Measurements from ENCODE around the gene ABCC2.

The ABCC2 gene

DNA sequence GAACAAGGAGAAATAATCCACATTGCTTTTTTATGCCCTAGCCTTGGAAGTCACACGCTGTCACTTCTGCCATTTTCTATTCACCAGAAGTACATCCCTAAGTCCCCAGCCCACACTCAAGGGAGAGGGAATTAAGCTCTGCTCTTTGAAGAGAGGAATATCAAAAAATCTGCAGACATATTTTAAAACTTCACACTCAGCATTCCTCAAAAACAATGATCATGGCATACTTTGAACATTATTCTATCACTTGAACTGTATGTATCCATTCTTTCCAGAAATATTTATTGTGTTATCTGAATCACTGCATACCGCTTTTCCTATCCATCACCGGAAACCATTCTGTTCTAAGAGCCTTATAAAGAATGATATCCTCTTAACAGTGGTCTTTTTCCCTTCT is 9.4 kb downstream of the ABCC2 start:
- Histone ChIP-seq H3K27me3 (replicated peaks in 2 of 5; ENCODE audit: control insufficient read depth in 4 of 5, insufficient read depth in 5 of 5, low read length in 4 of 5) (no peaks in the 10 kb centered on the region), H3K27ac (ENCODE audit: insufficient read depth in 1 of 2, low read depth in 1 of 2, low read length in 2 of 2, poor library complexity in 1 of 2, severe bottlenecking in 2 of 2) (no peak overlapping the region), H3K9me3 (ENCODE audit: control extremely low read depth in 1 of 5, control insufficient read depth in 4 of 5, insufficient read depth in 2 of 5, low read depth in 1 of 5, low read length in 4 of 5) (peaks cover 0 to 2% (median 0%) of the 10 kb centered on the region in 5 experiments), H3K4me3 (ENCODE audit: control insufficient read depth in 1 of 7, extremely low read depth in 1 of 7, insufficient read depth in 4 of 7, low read depth in 2 of 7, low read length in 6 of 7) (no peak overlapping the region), H3K4me1 (ENCODE audit: control extremely low read depth in 1 of 4, control insufficient read depth in 4 of 4, insufficient read depth in 4 of 4, low read length in 3 of 4) (no peaks in the 10 kb centered on the region), H3K36me3 (ENCODE audit: control insufficient read depth in 4 of 4, insufficient read depth in 4 of 4, low read length in 3 of 4) (no peaks in the 10 kb centered on the region)
- no peak for DNase-seq
- ChIA-PET CTCF (interaction anchor here (1.0 to 1.6 kb wide), 2 partner anchors 10 to 54 kb away, joined by 3 to 5 read pairs; partner anchors contain the start of gene ABCC2), POLR2A (no interaction called here)
- 93% methylated on average over 3 of the region's 3 CpGs for WGBS (ENCODE audit: insufficient coverage)

DNA sequence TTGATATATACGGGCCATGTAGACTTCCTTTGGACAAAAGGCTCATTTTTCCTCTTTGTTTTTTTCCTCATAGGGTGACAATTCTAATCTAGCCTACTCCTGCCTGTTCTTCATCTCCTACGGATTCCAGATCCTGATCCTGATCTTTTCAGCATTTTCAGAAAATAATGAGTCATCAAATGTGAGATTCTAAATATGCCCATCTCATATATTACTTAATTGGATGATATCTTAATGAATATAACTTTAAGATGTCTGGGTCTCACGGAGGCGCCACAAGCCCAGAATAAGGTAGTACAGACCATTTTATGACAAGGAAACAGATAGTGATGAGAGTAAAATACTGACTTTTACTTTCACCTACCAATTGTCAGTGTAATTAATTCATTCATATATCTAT is 11.4 kb downstream of the ABCC2 start:
- no peak overlapping the region for H3K27ac ChIP-seq (ENCODE audit: insufficient read depth in 1 of 2, low read depth in 1 of 2, low read length in 2 of 2, poor library complexity in 1 of 2, severe bottlenecking in 2 of 2)
- H3K4me1 ChIP-seq (ENCODE audit: control extremely low read depth in 1 of 4, control insufficient read depth in 4 of 4, insufficient read depth in 4 of 4, low read length in 3 of 4), result no peaks in the 10 kb centered on the region
- 100% methylated on average over 1 of the region's 4 CpGs for WGBS (ENCODE audit: insufficient coverage)
- CTCF ChIA-PET, result no interaction called here
- POLR2A ChIA-PET, result no interaction called here
- no peak for DNase-seq
- no peaks in the 10 kb centered on the region for H3K9me3 ChIP-seq (ENCODE audit: control extremely low read depth in 1 of 5, control insufficient read depth in 4 of 5, insufficient read depth in 2 of 5, low read depth in 1 of 5, low read length in 4 of 5)
- H3K27me3 ChIP-seq (replicated peaks in 2 of 5; ENCODE audit: control insufficient read depth in 4 of 5, insufficient read depth in 5 of 5, low read length in 4 of 5), result no peaks in the 10 kb centered on the region
- H3K4me3 ChIP-seq (ENCODE audit: control insufficient read depth in 1 of 7, extremely low read depth in 1 of 7, insufficient read depth in 4 of 7, low read depth in 2 of 7, low read length in 6 of 7), result no peak overlapping the region
- H3K36me3 ChIP-seq (ENCODE audit: control insufficient read depth in 4 of 4, insufficient read depth in 4 of 4, low read length in 3 of 4), result no peaks in the 10 kb centered on the region

DNA sequence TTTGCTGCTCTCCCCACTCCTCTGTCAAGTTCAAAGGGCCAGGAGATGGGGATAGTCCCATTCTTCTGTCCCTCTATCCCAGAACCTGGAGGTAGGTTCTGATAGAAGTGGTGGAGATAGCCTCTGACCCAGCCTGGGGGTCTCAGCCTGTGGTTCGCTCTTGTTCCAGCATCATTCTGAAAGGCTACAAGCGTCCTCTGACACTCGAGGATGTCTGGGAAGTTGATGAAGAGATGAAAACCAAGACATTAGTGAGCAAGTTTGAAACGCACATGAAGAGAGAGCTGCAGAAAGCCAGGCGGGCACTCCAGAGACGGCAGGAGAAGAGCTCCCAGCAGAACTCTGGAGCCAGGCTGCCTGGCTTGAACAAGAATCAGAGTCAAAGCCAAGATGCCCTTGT is 14.5 kb downstream of the ABCC2 start:
- POLR2A ChIA-PET, result interaction anchor here (0.7 kb wide), 1 partner anchor 32 kb away, joined by 3 read pairs; no protein-coding TSS in a partner anchor
- 97% methylated on average over 6 of the region's 6 CpGs for WGBS (ENCODE audit: insufficient coverage)
- Histone ChIP-seq H3K27me3 (replicated peaks in 2 of 5; ENCODE audit: control insufficient read depth in 4 of 5, insufficient read depth in 5 of 5, low read length in 4 of 5) (no peaks in the 10 kb centered on the region), H3K36me3 (ENCODE audit: control insufficient read depth in 4 of 4, insufficient read depth in 4 of 4, low read length in 3 of 4) (no peaks in the 10 kb centered on the region), H3K4me1 (ENCODE audit: control extremely low read depth in 1 of 4, control insufficient read depth in 4 of 4, insufficient read depth in 4 of 4, low read length in 3 of 4) (no peaks in the 10 kb centered on the region), H3K4me3 (ENCODE audit: control insufficient read depth in 1 of 7, extremely low read depth in 1 of 7, insufficient read depth in 4 of 7, low read depth in 2 of 7, low read length in 6 of 7) (no peak overlapping the region), H3K9me3 (ENCODE audit: control extremely low read depth in 1 of 5, control insufficient read depth in 4 of 5, insufficient read depth in 2 of 5, low read depth in 1 of 5, low read length in 4 of 5) (no peaks in the 10 kb centered on the region), H3K27ac (ENCODE audit: insufficient read depth in 1 of 2, low read depth in 1 of 2, low read length in 2 of 2, poor library complexity in 1 of 2, severe bottlenecking in 2 of 2) (no peak overlapping the region)
- CTCF ChIA-PET, result no interaction called here
- DNase-seq, result no peak

DNA sequence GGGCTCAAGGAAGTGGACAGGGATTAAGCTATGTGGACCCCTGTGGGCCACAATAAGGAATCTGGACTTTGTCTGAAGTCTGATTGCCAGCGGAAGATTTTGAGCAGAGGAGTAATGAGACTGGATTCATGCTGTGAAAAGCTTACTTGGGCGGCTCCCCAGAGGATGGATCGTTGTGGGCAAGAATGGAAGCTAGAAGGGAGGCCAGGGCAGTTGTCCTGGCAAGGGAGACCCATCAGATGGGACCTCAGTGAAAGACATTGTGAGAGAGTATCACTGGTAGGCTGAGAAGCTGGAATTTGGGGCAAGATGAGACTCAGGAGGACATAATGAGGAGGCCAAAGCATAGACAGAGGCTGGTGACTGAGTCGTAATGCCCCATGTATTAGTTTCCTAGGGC is 15.6 kb downstream of the ABCC2 start:
- H3K27ac ChIP-seq (ENCODE audit: insufficient read depth in 1 of 2, low read depth in 1 of 2, low read length in 2 of 2, poor library complexity in 1 of 2, severe bottlenecking in 2 of 2), result no peak overlapping the region
- no peaks in the 10 kb centered on the region for H3K27me3 ChIP-seq (replicated peaks in 2 of 5; ENCODE audit: control insufficient read depth in 4 of 5, insufficient read depth in 5 of 5, low read length in 4 of 5)
- H3K4me1 ChIP-seq (ENCODE audit: control extremely low read depth in 1 of 4, control insufficient read depth in 4 of 4, insufficient read depth in 4 of 4, low read length in 3 of 4), result no peaks in the 10 kb centered on the region
- ChIA-PET CTCF (interaction anchor here (0.8 kb wide), 1 partner anchor 9 kb away, joined by 3 read pairs; no protein-coding TSS in a partner anchor), POLR2A (no interaction called here)
- H3K36me3 ChIP-seq (ENCODE audit: control insufficient read depth in 4 of 4, insufficient read depth in 4 of 4, low read length in 3 of 4), result no peaks in the 10 kb centered on the region
- no peaks in the 10 kb centered on the region for H3K9me3 ChIP-seq (ENCODE audit: control extremely low read depth in 1 of 5, control insufficient read depth in 4 of 5, insufficient read depth in 2 of 5, low read depth in 1 of 5, low read length in 4 of 5)
- 97% methylated on average over 4 of the region's 4 CpGs for WGBS (ENCODE audit: insufficient coverage)
- DNase-seq, result no peak
- no peak overlapping the region for H3K4me3 ChIP-seq (ENCODE audit: control insufficient read depth in 1 of 7, extremely low read depth in 1 of 7, insufficient read depth in 4 of 7, low read depth in 2 of 7, low read length in 6 of 7)

DNA sequence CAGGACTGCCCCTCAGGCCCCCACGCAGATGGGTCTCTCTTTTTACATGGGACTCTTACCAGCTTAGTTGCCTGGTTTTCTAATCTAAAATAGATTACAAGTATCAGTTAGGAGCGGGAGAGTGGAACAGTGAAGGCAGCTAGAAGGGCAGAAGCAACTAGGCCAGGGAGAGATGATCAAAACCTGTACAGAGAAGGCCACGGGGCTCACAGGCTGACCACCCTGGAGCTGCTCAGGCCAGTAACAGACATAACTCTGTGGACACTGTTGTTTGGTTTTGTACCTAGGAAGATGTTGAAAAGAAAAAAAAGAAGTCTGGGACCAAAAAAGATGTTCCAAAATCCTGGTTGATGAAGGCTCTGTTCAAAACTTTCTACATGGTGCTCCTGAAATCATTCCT is 16.5 kb downstream of the ABCC2 start:
- no peak for DNase-seq
- Histone ChIP-seq H3K27ac (ENCODE audit: insufficient read depth in 1 of 2, low read depth in 1 of 2, low read length in 2 of 2, poor library complexity in 1 of 2, severe bottlenecking in 2 of 2) (no peak overlapping the region), H3K27me3 (replicated peaks in 2 of 5; ENCODE audit: control insufficient read depth in 4 of 5, insufficient read depth in 5 of 5, low read length in 4 of 5) (no peaks in the 10 kb centered on the region), H3K4me1 (ENCODE audit: control extremely low read depth in 1 of 4, control insufficient read depth in 4 of 4, insufficient read depth in 4 of 4, low read length in 3 of 4) (no peaks in the 10 kb centered on the region), H3K36me3 (ENCODE audit: control insufficient read depth in 4 of 4, insufficient read depth in 4 of 4, low read length in 3 of 4) (no peaks in the 10 kb centered on the region), H3K9me3 (ENCODE audit: control extremely low read depth in 1 of 5, control insufficient read depth in 4 of 5, insufficient read depth in 2 of 5, low read depth in 1 of 5, low read length in 4 of 5) (no peaks in the 10 kb centered on the region), H3K4me3 (ENCODE audit: control insufficient read depth in 1 of 7, extremely low read depth in 1 of 7, insufficient read depth in 4 of 7, low read depth in 2 of 7, low read length in 6 of 7) (no peak overlapping the region)
- ChIA-PET POLR2A (no interaction called here), CTCF (no interaction called here)
- WGBS (ENCODE audit: insufficient coverage), result 100% methylated on average over 1 of the region's 3 CpGs

DNA sequence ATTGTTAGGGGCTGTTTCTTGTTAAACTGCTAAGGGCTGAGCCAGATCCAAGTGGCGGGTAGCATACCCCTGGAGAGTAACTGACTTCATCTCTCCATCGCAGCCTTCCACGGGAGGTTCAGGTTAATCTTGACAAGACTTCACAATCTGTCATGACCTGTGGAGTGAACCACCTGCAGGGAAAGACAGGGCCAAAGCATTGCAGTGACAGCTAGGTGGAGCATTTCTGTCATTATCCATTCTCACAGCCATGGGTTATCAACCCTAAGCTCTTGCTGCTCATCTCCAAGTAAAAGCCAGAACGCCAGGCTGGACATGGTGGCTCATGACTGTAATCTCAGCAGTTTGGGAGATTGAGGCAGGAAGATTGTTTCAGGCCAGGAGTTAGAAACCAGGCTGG is 17.2 kb downstream of the ABCC2 start:
- no peak overlapping the region for H3K27ac ChIP-seq (ENCODE audit: insufficient read depth in 1 of 2, low read depth in 1 of 2, low read length in 2 of 2, poor library complexity in 1 of 2, severe bottlenecking in 2 of 2)
- H3K4me3 ChIP-seq (ENCODE audit: control insufficient read depth in 1 of 7, extremely low read depth in 1 of 7, insufficient read depth in 4 of 7, low read depth in 2 of 7, low read length in 6 of 7), result no peak overlapping the region
- ChIA-PET POLR2A (no interaction called here), CTCF (no interaction called here)
- H3K27me3 ChIP-seq (replicated peaks in 2 of 5; ENCODE audit: control insufficient read depth in 4 of 5, insufficient read depth in 5 of 5, low read length in 4 of 5), result no peaks in the 10 kb centered on the region
- H3K36me3 ChIP-seq (ENCODE audit: control insufficient read depth in 4 of 4, insufficient read depth in 4 of 4, low read length in 3 of 4), result no peaks in the 10 kb centered on the region
- 96% methylated on average over 4 of the region's 4 CpGs for WGBS (ENCODE audit: insufficient coverage)
- no peaks in the 10 kb centered on the region for H3K9me3 ChIP-seq (ENCODE audit: control extremely low read depth in 1 of 5, control insufficient read depth in 4 of 5, insufficient read depth in 2 of 5, low read depth in 1 of 5, low read length in 4 of 5)
- no peak for DNase-seq
- H3K4me1 ChIP-seq (ENCODE audit: control extremely low read depth in 1 of 4, control insufficient read depth in 4 of 4, insufficient read depth in 4 of 4, low read length in 3 of 4), result no peaks in the 10 kb centered on the region

DNA sequence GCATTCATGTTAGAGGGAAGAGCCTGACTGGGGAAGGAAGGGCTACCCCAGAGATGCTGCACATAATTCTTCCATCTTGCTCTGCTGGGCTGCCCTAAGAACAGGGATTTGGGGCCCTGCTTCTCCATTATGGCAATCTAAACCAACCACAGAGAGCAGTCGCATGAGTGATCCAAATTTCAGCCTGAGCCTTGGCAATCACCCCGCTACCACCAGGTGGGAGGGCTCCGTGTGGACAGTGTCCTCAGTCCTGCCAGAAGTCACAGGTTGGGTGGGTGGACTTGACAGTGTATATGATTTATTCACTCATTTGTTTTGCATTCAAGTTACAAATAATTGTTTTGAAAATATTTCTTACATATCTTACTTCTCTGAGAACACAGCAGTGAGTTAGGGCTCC is 22.0 kb downstream of the ABCC2 start:
- Histone ChIP-seq H3K36me3 (ENCODE audit: control insufficient read depth in 4 of 4, insufficient read depth in 4 of 4, low read length in 3 of 4) (no peaks in the 10 kb centered on the region), H3K4me1 (ENCODE audit: control extremely low read depth in 1 of 4, control insufficient read depth in 4 of 4, insufficient read depth in 4 of 4, low read length in 3 of 4) (no peaks in the 10 kb centered on the region), H3K4me3 (ENCODE audit: control insufficient read depth in 1 of 7, extremely low read depth in 1 of 7, insufficient read depth in 4 of 7, low read depth in 2 of 7, low read length in 6 of 7) (no peak overlapping the region), H3K27ac (ENCODE audit: insufficient read depth in 1 of 2, low read depth in 1 of 2, low read length in 2 of 2, poor library complexity in 1 of 2, severe bottlenecking in 2 of 2) (no peak overlapping the region), H3K27me3 (replicated peaks in 2 of 5; ENCODE audit: control insufficient read depth in 4 of 5, insufficient read depth in 5 of 5, low read length in 4 of 5) (no peaks in the 10 kb centered on the region), H3K9me3 (ENCODE audit: control extremely low read depth in 1 of 5, control insufficient read depth in 4 of 5, insufficient read depth in 2 of 5, low read depth in 1 of 5, low read length in 4 of 5) (no peaks in the 10 kb centered on the region)
- WGBS (ENCODE audit: insufficient coverage), result 100% methylated on average over 2 of the region's 3 CpGs
- CTCF ChIA-PET, result interaction anchor here (0.7 to 1.1 kb wide), 2 partner anchors 41 to 214 kb away, joined by 3 read pairs; no protein-coding TSS in a partner anchor
- DNase-seq, result no peak
- POLR2A ChIA-PET, result interaction anchor here (0.6 kb wide), 1 partner anchor 237 kb away, joined by 3 read pairs; no protein-coding TSS in a partner anchor
